HG03280 (cell line): ENCODE results near the gene CDH5.

Experiments used
- ATAC-seq: cut with Tn5 transposase; IDR thresholded peaks from one replicate; pipeline ENCODE4 v1.9.1; 2021; ENCODE audit warnings: mild to moderate bottlenecking, moderate library complexity; ENCODE audit not compliant: unreplicated experiment

Gene CDH5

GRCh38 chr16:66390346-66391108 lies 24.0 kb downstream of the CDH5 start:
- ATAC-seq, result no peak

- no peak for ATAC-seq
Measured at GRCh38 chr16:66391726-66392670, 25.5 kb downstream of the CDH5 start.

- ATAC-seq, result no peak
Measured at GRCh38 chr16:66395806-66396555, 29.5 kb downstream of the CDH5 start.

- no peak for ATAC-seq
Measured at GRCh38 chr16:66397736-66398433, 31.4 kb downstream of the CDH5 start.

GRCh38 chr16:66399031-66399430 lies 32.5 kb downstream of the CDH5 start:
- ATAC-seq, result no peak

- no peak for ATAC-seq
Measured at GRCh38 chr16:66399930-66400329, 33.4 kb downstream of the CDH5 start.

GRCh38 chr16:66400503-66401380 lies 34.3 kb downstream of the CDH5 start:
- ATAC-seq, result no peak

GRCh38 chr16:66401610-66402009 lies 35.1 kb downstream of the CDH5 start:
- no peak for ATAC-seq

GRCh38 chr16:66402166-66402565 lies 35.7 kb downstream of the CDH5 start:
- ATAC-seq, result no peak

GRCh38 chr16:66402591-66403230 lies 36.2 kb downstream of the CDH5 start:
- no peak for ATAC-seq

- no peak for ATAC-seq
Measured at GRCh38 chr16:66403531-66404145, 37.1 kb downstream of the CDH5 start.

- ATAC-seq, result no peak
Measured at GRCh38 chr16:66405057-66405783, 38.7 kb downstream of the CDH5 start.

GRCh38 chr16:66406534-66407221 lies 40.2 kb downstream of the CDH5 start:
- ATAC-seq, result peak; percentile 78

- no peak for ATAC-seq
Measured at GRCh38 chr16:66408163-66409048, 41.9 kb downstream of the CDH5 start.

GRCh38 chr16:66409156-66409555 lies 42.7 kb downstream of the CDH5 start:
- no peak for ATAC-seq

GRCh38 chr16:66412182-66412581 lies 45.7 kb downstream of the CDH5 start:
- ATAC-seq, result no peak
